ENCODE results near the gene PRR5L.

DNA sequence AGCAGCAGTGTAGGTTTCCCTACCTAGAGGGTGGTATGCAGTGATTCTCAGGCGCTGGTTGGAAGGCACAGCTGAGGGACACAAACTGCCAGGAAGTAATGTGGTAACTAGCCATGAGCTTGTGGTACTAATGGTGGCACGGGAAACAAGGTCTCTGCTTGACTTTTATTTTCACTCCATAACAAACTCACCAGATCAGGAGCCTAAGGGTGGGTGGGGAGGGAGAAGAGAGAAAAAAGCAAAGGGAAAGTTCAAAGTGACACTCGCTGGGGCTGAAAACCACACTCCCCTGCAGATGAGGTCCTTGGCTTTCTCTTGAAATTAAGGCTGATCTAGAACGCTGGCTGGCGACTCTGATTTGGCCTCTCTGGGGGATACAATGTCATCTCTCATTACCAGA, 192.0 kb downstream of the PRR5L start:
- TF ChIP-seq SMAD2 (IDR thresholded peaks at IDR 0.05; ENCODE audit: low read depth, low read length) = no peak
- TF ChIP-seq RFX1 (IDR thresholded peaks at IDR 0.05) = no peak
- TF ChIP-seq, protein P1, sequence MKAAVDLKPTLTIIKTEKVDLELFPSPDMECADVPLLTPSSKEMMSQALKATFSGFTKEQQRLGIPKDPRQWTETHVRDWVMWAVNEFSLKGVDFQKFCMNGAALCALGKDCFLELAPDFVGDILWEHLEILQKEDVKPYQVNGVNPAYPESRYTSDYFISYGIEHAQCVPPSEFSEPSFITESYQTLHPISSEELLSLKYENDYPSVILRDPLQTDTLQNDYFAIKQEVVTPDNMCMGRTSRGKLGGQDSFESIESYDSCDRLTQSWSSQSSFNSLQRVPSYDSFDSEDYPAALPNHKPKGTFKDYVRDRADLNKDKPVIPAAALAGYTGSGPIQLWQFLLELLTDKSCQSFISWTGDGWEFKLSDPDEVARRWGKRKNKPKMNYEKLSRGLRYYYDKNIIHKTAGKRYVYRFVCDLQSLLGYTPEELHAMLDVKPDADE (conservative IDR thresholded peaks at IDR 0.05; ENCODE audit: control insufficient read depth, low read depth, low read length) = no peak
- no peak for TF ChIP-seq FOS (IDR thresholded peaks at IDR 0.05; ENCODE audit: extremely low read depth, insufficient read length)
- TF ChIP-seq EP300 (IDR thresholded peaks at IDR 0.05; ENCODE audit: low read length) = no peak
- TF ChIP-seq, protein P2, sequence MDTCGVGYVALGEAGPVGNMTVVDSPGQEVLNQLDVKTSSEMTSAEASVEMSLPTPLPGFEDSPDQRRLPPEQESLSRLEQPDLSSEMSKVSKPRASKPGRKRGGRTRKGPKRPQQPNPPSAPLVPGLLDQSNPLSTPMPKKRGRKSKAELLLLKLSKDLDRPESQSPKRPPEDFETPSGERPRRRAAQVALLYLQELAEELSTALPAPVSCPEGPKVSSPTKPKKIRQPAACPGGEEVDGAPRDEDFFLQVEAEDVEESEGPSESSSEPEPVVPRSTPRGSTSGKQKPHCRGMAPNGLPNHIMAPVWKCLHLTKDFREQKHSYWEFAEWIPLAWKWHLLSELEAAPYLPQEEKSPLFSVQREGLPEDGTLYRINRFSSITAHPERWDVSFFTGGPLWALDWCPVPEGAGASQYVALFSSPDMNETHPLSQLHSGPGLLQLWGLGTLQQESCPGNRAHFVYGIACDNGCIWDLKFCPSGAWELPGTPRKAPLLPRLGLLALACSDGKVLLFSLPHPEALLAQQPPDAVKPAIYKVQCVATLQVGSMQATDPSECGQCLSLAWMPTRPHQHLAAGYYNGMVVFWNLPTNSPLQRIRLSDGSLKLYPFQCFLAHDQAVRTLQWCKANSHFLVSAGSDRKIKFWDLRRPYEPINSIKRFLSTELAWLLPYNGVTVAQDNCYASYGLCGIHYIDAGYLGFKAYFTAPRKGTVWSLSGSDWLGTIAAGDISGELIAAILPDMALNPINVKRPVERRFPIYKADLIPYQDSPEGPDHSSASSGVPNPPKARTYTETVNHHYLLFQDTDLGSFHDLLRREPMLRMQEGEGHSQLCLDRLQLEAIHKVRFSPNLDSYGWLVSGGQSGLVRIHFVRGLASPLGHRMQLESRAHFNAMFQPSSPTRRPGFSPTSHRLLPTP (IDR thresholded peaks at IDR 0.05; ENCODE audit: borderline replicate concordance, extremely low read depth, insufficient read length) = no peak
- TF ChIP-seq CSDE1 (IDR thresholded peaks at IDR 0.05) = no peak
- TF ChIP-seq, protein P3, sequence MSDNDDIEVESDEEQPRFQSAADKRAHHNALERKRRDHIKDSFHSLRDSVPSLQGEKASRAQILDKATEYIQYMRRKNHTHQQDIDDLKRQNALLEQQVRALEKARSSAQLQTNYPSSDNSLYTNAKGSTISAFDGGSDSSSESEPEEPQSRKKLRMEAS (CRISPR knock-in tag; IDR thresholded peaks at IDR 0.05) = no peak
- no peak for TF ChIP-seq EZH2 (IDR thresholded peaks at IDR 0.05; ENCODE audit: borderline replicate concordance, low read depth, low read length)
- TF ChIP-seq, protein P4, sequence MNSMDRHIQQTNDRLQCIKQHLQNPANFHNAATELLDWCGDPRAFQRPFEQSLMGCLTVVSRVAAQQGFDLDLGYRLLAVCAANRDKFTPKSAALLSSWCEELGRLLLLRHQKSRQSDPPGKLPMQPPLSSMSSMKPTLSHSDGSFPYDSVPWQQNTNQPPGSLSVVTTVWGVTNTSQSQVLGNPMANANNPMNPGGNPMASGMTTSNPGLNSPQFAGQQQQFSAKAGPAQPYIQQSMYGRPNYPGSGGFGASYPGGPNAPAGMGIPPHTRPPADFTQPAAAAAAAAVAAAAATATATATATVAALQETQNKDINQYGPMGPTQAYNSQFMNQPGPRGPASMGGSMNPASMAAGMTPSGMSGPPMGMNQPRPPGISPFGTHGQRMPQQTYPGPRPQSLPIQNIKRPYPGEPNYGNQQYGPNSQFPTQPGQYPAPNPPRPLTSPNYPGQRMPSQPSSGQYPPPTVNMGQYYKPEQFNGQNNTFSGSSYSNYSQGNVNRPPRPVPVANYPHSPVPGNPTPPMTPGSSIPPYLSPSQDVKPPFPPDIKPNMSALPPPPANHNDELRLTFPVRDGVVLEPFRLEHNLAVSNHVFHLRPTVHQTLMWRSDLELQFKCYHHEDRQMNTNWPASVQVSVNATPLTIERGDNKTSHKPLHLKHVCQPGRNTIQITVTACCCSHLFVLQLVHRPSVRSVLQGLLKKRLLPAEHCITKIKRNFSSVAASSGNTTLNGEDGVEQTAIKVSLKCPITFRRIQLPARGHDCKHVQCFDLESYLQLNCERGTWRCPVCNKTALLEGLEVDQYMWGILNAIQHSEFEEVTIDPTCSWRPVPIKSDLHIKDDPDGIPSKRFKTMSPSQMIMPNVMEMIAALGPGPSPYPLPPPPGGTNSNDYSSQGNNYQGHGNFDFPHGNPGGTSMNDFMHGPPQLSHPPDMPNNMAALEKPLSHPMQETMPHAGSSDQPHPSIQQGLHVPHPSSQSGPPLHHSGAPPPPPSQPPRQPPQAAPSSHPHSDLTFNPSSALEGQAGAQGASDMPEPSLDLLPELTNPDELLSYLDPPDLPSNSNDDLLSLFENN (IDR thresholded peaks at IDR 0.05; ENCODE audit: low read depth in 2 of 2, low read length in 2 of 2) = no peak
- no peak for TF ChIP-seq ZNF232 (CRISPR knock-in tag; IDR thresholded peaks at IDR 0.05)
- TF ChIP-seq ZNF224 (CRISPR knock-in tag; IDR thresholded peaks at IDR 0.05) = no peak

All from K562 (cell line).